OCI-LY3 (cell line): ENCODE data around the gene NDUFS2.

ENCODE experiments used
- EZH2phosphoT487 ChIP-seq: fragments of 200-600 bp; shearing (Covaris generic); IDR thresholded peaks from 2 replicates; pipeline ENCODE4 v1.6.1; 2018; ENCODE audit warnings: antibody characterized with exemption, mixed run types, low read depth
- TF ChIP-seq, protein P1 (sequence below): fragments of 200-600, 300-600 bp; sonication (generic); IDR thresholded peaks from 2 replicates; pipeline ENCODE4 v1.5.1; 2014; ENCODE audit warnings: antibody characterized with exemption, low read length, low read depth

DNA sequence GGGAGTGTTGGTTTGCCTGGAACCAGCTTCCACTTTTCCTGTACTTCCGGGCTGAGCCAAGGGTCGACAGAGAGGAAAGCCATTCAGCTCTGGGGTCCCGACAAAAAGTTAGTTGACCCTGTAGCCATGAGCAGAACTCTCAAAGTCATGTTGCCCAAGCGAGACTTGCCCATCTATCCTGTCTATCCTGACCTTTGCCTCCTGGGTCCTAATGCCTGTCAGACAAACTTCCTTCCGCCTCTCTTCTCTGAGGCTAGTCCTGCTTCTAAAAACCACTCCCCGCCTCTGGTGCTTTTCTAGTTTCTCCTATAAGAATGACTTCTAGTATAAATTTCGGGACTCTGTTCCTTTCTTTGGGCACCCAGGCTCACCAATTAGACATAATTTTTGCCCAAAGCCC is 48.7 kb downstream of the NDUFS2 start:
- TF ChIP-seq, protein P1, sequence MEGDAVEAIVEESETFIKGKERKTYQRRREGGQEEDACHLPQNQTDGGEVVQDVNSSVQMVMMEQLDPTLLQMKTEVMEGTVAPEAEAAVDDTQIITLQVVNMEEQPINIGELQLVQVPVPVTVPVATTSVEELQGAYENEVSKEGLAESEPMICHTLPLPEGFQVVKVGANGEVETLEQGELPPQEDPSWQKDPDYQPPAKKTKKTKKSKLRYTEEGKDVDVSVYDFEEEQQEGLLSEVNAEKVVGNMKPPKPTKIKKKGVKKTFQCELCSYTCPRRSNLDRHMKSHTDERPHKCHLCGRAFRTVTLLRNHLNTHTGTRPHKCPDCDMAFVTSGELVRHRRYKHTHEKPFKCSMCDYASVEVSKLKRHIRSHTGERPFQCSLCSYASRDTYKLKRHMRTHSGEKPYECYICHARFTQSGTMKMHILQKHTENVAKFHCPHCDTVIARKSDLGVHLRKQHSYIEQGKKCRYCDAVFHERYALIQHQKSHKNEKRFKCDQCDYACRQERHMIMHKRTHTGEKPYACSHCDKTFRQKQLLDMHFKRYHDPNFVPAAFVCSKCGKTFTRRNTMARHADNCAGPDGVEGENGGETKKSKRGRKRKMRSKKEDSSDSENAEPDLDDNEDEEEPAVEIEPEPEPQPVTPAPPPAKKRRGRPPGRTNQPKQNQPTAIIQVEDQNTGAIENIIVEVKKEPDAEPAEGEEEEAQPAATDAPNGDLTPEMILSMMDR, result no peak
- no peak for TF ChIP-seq EZH2phosphoT487
